Measurements from ENCODE around the gene RPS19.

DNA sequence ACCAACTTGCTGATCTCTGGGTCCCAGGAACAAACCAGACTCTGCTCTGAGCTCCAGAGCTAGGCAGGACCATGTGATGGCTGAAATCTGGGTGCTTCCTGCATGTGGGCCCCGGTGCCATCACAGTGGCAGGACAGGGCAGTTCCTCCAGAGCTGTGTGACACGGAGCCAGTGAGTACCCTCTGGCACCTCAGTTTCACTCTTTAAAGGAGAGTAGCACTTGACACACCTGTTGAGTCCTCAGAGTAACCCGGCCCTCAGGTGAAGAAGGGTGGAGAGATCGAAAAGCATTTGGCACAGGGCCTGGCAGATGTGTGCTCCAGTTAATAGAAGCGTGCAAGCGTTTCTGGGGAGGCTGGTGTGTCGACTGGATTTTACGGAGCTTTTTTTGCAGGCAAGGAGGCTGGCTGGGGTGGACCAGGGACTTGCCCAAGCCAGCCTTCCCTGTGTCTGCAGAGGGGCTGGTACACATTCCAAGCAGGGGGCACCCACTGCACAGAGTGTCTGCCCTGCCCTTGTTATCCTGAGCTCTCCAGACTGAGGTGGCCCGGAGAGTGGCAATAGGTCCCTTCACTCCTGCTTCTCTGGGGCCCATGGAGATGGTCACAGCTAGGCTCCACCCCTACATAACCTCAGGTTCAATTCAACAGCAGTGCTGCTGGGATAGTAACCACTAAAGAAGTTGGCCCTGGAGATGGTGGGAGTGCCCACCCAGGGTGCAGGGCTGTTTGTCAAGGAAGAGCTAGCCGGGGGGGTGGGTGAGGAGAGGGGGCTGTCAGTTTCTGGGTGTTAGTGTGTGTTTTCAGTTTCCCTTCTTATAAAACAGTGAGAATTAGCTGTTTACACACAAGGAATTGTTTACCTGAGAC, 8.3 kb downstream of the RPS19 start:
- TF ChIP-seq POLR2A (IDR thresholded peaks at IDR 0.05; ENCODE audit: low read depth, low read length) (no peak; the same call in 1 of the 2 replicates), POLR2AphosphoS5 (IDR thresholded peaks at IDR 0.05; ENCODE audit: low read depth, low read length) (peak; percentile 72; the same call in 1 of the 2 replicates), TAF1 (IDR thresholded peaks at IDR 0.05; ENCODE audit: borderline replicate concordance, low read depth, low read length) (no peak)

All from GM12892 (cell line).